ENCODE data around the gene CCDC3.

GRCh38 chr10:12884851-12885250, 116.7 kb downstream of the CCDC3 start:
- TF ChIP-seq CTCF (IDR thresholded peaks at IDR 0.05) (no peak), ZFX (IDR thresholded peaks at IDR 0.05; ENCODE audit: borderline replicate concordance) (no peak)
